Ascending aorta (tissue), 2 donors: ENCODE results near the gene TRAT1. TPM values are rescaled to one million over a fixed set of nuclear protein-coding genes. Genes with fewer than 3 reads are reported as not detected.

Source experiments
- DNase-seq, 2 donors: peaks; one replicate each; pipeline ENCODE4 v3.0.0-alpha.2; 2019; ENCODE audit warnings: low spot score in 2 of 2
- H3K27ac ChIP-seq, 2 donors: fragments of 200-600 bp; sonication (generic); one replicate each; pipeline ENCODE4 v1.5.1; 2016 to 2017; ENCODE audit warnings: mild to moderate bottlenecking in 1 of 2
- H3K27me3 ChIP-seq: fragments of 200-600 bp; sonication (generic); one replicate; pipeline ENCODE4 v1.5.1; 2017
- H3K36me3 ChIP-seq, 2 donors: fragments of 200-600 bp; sonication (generic); one replicate each; pipeline ENCODE4 v1.5.1; 2016
- H3K4me1 ChIP-seq, 2 donors: fragments of 200-600 bp; sonication (generic); one replicate each; pipeline ENCODE4 v1.5.1; 2016 to 2017; ENCODE audit warnings: mild to moderate bottlenecking in 1 of 2
- H3K4me3 ChIP-seq, 2 donors: fragments of 200-600 bp; sonication (generic); one replicate each; pipeline ENCODE4 v1.5.1; 2016 to 2017; ENCODE audit warnings: mild to moderate bottlenecking in 1 of 2
- H3K9me3 ChIP-seq, 2 donors: fragments of 200-600 bp; sonication (generic); one replicate each; pipeline ENCODE4 v1.5.1; 2016
- CTCF ChIP-seq, 3 experiments: fragments of 200-600 bp in 2 of 3; fragments of 450-650 bp in 1 of 3; sonication (generic) in 2 of 3; IDR thresholded peaks; one replicate each; pipeline ENCODE4 v1.5.1; 2016 to 2019; ENCODE audit warnings: antibody characterized with exemption in 3 of 3, mild to moderate bottlenecking in 1 of 3, moderate library complexity in 1 of 3
- intact Hi-C: fragments of 100-400 bp; cut with DNase I; formaldehyde crosslinking; loops from one replicate; pipeline ENCODE4 v1.15.1; 2023
- total RNA-seq: library from RNA; depleted of rRNA; stranded (reverse); fragments of >200 nt; gene quantifications from one replicate; pipeline ENCODE4 v1.1.0, GENCODE V29; 2016

The TRAT1 gene
- total RNA-seq, 1 donor from 2014 or later, result 3.7 TPM

GRCh38 chr3:108862865-108863798 lies 40.5 kb downstream of the TRAT1 start:
- H3K27me3 ChIP-seq, result no peaks in the 10 kb centered on the region
- no peak for DNase-seq
- no peak for TF ChIP-seq CTCF (IDR thresholded peaks at IDR 0.05)
- H3K36me3 ChIP-seq, result no peaks in the 10 kb centered on the region
- no peak overlapping the region for H3K4me3 ChIP-seq
- H3K9me3 ChIP-seq, result no peaks in the 10 kb centered on the region
- H3K4me1 ChIP-seq, result no peaks in the 10 kb centered on the region
- no peak overlapping the region for H3K27ac ChIP-seq
- intact Hi-C loops, result no loop called here

GRCh38 chr3:108863799-108864135 lies 41.2 kb downstream of the TRAT1 start:
- H3K4me3 ChIP-seq, result no peak overlapping the region
- H3K36me3 ChIP-seq, result no peaks in the 10 kb centered on the region
- H3K27ac ChIP-seq, result no peak overlapping the region
- H3K9me3 ChIP-seq, result no peaks in the 10 kb centered on the region
- DNase-seq, result no peak
- TF ChIP-seq CTCF (IDR thresholded peaks at IDR 0.05), result no peak
- no peaks in the 10 kb centered on the region for H3K4me1 ChIP-seq
- intact Hi-C loops, result no loop called here
- H3K27me3 ChIP-seq, result no peaks in the 10 kb centered on the region

GRCh38 chr3:108877901-108878300 lies 55.3 kb downstream of the TRAT1 start:
- Histone ChIP-seq H3K4me3 (no peak overlapping the region), H3K9me3 (no peaks in the 10 kb centered on the region), H3K27me3 (no peaks in the 10 kb centered on the region), H3K27ac (no peak overlapping the region), H3K36me3 (no peaks in the 10 kb centered on the region), H3K4me1 (no peaks in the 10 kb centered on the region)
- no peak for TF ChIP-seq CTCF (IDR thresholded peaks at IDR 0.05)
- intact Hi-C loops, result no loop called here
- DNase-seq, result no peak

- Histone ChIP-seq H3K4me1 (no peaks in the 10 kb centered on the region), H3K4me3 (no peak overlapping the region), H3K27me3 (no peaks in the 10 kb centered on the region), H3K9me3 (no peaks in the 10 kb centered on the region), H3K36me3 (no peaks in the 10 kb centered on the region), H3K27ac (no peak overlapping the region)
- intact Hi-C loops, result no loop called here
- no peak for TF ChIP-seq CTCF (IDR thresholded peaks at IDR 0.05)
- no peak for DNase-seq
Measured at GRCh38 chr3:108879915-108880314, 57.3 kb downstream of the TRAT1 start.

- no peak for DNase-seq
- Histone ChIP-seq H3K4me1 (no peaks in the 10 kb centered on the region), H3K4me3 (no peak overlapping the region), H3K36me3 (no peaks in the 10 kb centered on the region), H3K9me3 (no peaks in the 10 kb centered on the region), H3K27me3 (no peaks in the 10 kb centered on the region), H3K27ac (no peak overlapping the region)
- no peak for TF ChIP-seq CTCF (IDR thresholded peaks at IDR 0.05)
- intact Hi-C loops, result no loop called here
Measured at GRCh38 chr3:108882762-108883161, 60.2 kb downstream of the TRAT1 start.
